SK-N-MC (cell line): ENCODE results near the gene MON2.

ENCODE experiments used
- EZH2 ChIP-seq: fragments of 200-600 bp; sonication (generic); IDR thresholded peaks from one replicate; pipeline ENCODE4 v1.6.1; 2017; ENCODE audit warnings: antibody characterized with exemption
- FOXP2 ChIP-seq: optimal IDR thresholded peaks from 2 replicates; pipeline ENCODE3; 2011; ENCODE audit warnings: mild to moderate bottlenecking, moderate library complexity; ENCODE audit not compliant: insufficient read depth; ENCODE audit errors: extremely low read length, control extremely low read depth
- POLR2AphosphoS5 ChIP-seq: IDR thresholded peaks from 2 replicates; pipeline ENCODE4 v1.6.1; 2012; ENCODE audit warnings: mild to moderate bottlenecking, low read depth, low read length, borderline replicate concordance

- TF ChIP-seq EZH2, result no peak
- no peak for TF ChIP-seq POLR2AphosphoS5
- no peak for TF ChIP-seq FOXP2
Observed at GRCh38 chr12:62647586-62647985, 181.0 kb downstream of the MON2 start.
